ENCODE results near the gene CALCOCO1. TPM values are rescaled to one million over a fixed set of nuclear protein-coding genes. Genes with fewer than 3 reads are reported as not detected.

Gene CALCOCO1
- total RNA-seq, 1 donor from 2014 or later = 131 TPM

DNA sequence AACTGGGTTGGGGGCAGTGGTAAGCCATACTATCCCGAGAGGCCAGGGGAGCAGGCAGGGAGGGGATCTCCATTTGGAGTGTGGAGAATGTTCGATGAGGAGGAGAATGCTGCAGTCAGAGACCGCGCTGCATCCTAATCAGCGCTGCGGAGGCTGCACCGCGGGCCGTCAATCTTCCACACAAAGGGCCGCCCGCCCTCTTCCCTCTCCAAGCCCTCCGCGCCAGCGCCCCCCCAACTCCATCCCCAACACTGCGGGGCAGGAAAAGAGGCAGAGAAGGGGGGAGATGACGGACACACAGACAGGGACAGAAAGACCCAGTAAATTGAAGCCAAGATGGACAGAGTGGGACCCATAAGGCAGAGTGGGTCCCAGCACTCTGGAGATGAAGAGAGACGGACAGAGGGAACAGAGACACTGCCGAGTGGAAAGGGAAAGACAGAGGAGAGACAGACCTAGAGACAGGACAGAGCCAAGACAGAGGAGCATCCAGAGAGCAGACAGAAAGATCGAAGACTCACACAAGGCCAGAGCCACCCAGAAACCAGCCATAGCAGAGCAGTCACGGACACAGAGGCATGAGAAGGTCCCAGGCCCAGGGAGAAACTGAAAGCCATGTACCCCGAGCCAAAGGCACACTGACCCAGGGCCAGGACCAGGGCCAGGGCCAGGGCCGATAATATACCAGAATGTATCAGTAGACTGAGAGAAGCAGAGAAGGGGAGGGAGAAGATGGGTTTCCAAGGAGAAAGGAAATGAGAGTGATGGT, 21.0 kb upstream of the CALCOCO1 start:
- TF ChIP-seq, protein P1, sequence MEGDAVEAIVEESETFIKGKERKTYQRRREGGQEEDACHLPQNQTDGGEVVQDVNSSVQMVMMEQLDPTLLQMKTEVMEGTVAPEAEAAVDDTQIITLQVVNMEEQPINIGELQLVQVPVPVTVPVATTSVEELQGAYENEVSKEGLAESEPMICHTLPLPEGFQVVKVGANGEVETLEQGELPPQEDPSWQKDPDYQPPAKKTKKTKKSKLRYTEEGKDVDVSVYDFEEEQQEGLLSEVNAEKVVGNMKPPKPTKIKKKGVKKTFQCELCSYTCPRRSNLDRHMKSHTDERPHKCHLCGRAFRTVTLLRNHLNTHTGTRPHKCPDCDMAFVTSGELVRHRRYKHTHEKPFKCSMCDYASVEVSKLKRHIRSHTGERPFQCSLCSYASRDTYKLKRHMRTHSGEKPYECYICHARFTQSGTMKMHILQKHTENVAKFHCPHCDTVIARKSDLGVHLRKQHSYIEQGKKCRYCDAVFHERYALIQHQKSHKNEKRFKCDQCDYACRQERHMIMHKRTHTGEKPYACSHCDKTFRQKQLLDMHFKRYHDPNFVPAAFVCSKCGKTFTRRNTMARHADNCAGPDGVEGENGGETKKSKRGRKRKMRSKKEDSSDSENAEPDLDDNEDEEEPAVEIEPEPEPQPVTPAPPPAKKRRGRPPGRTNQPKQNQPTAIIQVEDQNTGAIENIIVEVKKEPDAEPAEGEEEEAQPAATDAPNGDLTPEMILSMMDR (IDR thresholded peaks at IDR 0.05) = no peak
- TF ChIP-seq POLR2A (IDR thresholded peaks at IDR 0.05) (no peak), POLR2AphosphoS5 (IDR thresholded peaks at IDR 0.05; ENCODE audit: insufficient read depth in 1 of 2, low read depth in 1 of 2) (no peak)
- Histone ChIP-seq H3K9me3 (no peaks in the 10 kb centered on the region), H3K4me1 (peaks cover 19% of the 10 kb centered on the region), H3K4me3 (no peak overlapping the region), H3K27me3 (no peaks in the 10 kb centered on the region), H3K27ac (no peak overlapping the region), H3K36me3 (no peaks in the 10 kb centered on the region)
- no peak for DNase-seq (ENCODE audit: extremely low spot score in 2 of 2)
- intact Hi-C loops (cut with DNase I) = no loop called here

DNA sequence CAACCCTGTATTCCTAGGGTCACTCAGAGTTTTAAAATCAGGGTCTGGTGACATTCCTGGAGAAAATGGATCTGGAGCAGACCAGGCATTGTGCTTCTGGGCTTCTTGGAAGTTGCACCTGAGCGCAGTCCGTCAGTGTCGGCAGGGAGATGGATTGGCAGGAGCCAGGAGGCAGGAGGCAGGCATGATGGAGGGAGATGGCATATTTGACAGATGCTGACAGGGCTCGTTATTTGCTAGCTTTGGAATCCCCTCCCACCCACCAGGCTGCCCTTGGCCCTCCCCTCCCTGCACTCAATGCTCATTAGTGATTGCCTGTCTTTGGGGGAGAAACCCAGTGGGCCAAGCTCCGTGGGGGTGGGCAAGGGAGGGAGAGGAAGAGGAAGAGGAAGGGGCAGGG, 19.8 kb upstream of the CALCOCO1 start:
- Histone ChIP-seq H3K36me3 (no peaks in the 10 kb centered on the region), H3K27ac (no peak overlapping the region), H3K9me3 (no peaks in the 10 kb centered on the region), H3K4me1 (peaks cover 18% of the 10 kb centered on the region), H3K4me3 (no peak overlapping the region), H3K27me3 (no peaks in the 10 kb centered on the region)
- intact Hi-C loops (cut with DNase I) = loop anchor here (2.0 kb wide), 1 partner anchor 44 kb away; no protein-coding TSS in a partner anchor
- TF ChIP-seq POLR2AphosphoS5 (IDR thresholded peaks at IDR 0.05; ENCODE audit: insufficient read depth in 1 of 2, low read depth in 1 of 2) (no peak), POLR2A (IDR thresholded peaks at IDR 0.05) (no peak)
- TF ChIP-seq, protein P1 (IDR thresholded peaks at IDR 0.05) = no peak
- DNase-seq (ENCODE audit: extremely low spot score in 2 of 2) = no peak

DNA sequence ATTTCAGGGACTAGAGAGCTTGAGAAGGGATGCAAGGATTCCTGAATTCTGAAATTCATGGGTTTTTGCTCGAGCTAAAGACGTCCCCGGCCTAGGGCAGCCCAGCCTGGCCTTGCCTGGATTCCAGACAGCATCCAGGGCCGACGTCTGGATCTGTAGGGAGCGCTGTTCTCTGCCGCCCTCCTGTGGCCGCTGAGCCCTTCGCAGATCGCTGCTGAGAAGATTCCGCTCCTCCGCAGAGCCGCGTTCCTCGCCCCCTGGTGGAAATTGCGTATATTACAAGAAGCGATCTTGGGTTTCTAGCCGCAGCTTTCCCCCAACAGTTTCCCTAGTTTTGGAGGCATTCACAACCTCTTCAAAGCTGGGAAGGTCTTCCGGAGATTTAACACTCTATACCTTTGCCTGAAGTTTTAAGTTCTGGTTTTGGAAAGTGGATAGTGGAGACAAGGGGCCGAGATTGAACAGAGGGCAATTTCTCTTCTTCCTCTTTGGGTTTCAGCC, 19.4 kb upstream of the CALCOCO1 start:
- no peaks in the 10 kb centered on the region for H3K27me3 ChIP-seq

DNA sequence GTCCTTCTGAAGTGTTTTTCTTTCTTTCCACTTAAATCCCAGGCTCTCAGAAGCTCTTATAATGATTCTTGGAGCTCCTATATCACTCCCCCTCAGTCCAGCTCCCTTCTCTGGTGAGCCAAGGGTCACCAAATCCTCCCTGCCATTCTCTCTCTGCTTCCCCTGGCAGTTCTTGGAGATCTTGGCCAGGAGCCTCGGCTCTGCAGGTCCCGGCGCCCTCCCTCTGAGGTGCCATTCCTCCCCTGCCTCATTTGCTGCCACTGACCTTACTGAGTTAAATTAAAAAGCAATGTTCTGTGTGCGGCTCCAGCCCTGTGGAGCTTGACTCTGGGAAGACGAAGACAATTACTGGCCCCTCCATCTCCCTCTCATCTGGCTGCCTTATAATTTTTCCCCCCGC, 17.5 kb upstream of the CALCOCO1 start:
- Histone ChIP-seq H3K36me3 (no peaks in the 10 kb centered on the region), H3K4me3 (no peak overlapping the region), H3K27me3 (no peaks in the 10 kb centered on the region), H3K4me1 (peaks cover 4% of the 10 kb centered on the region), H3K9me3 (no peaks in the 10 kb centered on the region), H3K27ac (no peak overlapping the region)
- DNase-seq (ENCODE audit: extremely low spot score in 2 of 2) = no peak
- intact Hi-C loops (cut with DNase I) = no loop called here
- no peak for TF ChIP-seq POLR2A (IDR thresholded peaks at IDR 0.05)
- TF ChIP-seq, protein P1 (IDR thresholded peaks at IDR 0.05) = no peak
- TF ChIP-seq POLR2AphosphoS5 (IDR thresholded peaks at IDR 0.05; ENCODE audit: insufficient read depth in 1 of 2, low read depth in 1 of 2) = no peak

More for the DNA sequence above, 19.4 kb upstream of the CALCOCO1 start:
- no peak overlapping the region for H3K27ac ChIP-seq
- H3K4me1 ChIP-seq = peaks cover 14% of the 10 kb centered on the region
- DNase-seq (ENCODE audit: extremely low spot score in 2 of 2) = no peak
- no peaks in the 10 kb centered on the region for H3K36me3 ChIP-seq
- H3K4me3 ChIP-seq = no peak overlapping the region
- intact Hi-C loops (cut with DNase I) = loop anchor here (2.0 kb wide), 1 partner anchor 44 kb away; no protein-coding TSS in a partner anchor
- H3K9me3 ChIP-seq = no peaks in the 10 kb centered on the region
- TF ChIP-seq, protein P1 (IDR thresholded peaks at IDR 0.05) = peak; percentile 99 to 100 (median 100)
- TF ChIP-seq POLR2A (IDR thresholded peaks at IDR 0.05) (no peak), POLR2AphosphoS5 (IDR thresholded peaks at IDR 0.05; ENCODE audit: insufficient read depth in 1 of 2, low read depth in 1 of 2) (peak in 1 of 2 donors; percentile 75)

DNA sequence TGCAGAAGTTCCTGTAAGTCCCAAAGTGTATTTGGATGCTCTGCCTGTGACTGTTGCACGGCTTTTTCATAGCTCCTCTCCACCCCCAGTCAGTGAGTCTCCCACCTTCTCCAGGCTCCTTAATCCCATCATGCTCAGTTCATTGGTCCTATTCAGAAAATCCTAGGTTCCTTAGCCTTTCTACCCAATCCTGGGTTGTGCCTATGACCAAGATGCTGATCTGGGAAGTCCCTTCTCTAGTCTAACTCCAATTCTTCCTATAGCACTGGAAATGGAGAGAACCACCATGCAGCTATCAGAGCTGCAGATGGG, 16.8 kb upstream of the CALCOCO1 start:
- Histone ChIP-seq H3K36me3 (no peaks in the 10 kb centered on the region), H3K4me3 (no peak overlapping the region), H3K4me1 (peaks cover 11% of the 10 kb centered on the region), H3K27me3 (no peaks in the 10 kb centered on the region), H3K27ac (no peak overlapping the region), H3K9me3 (no peaks in the 10 kb centered on the region)
- DNase-seq (ENCODE audit: extremely low spot score in 2 of 2) = no peak
- TF ChIP-seq POLR2A (IDR thresholded peaks at IDR 0.05) = no peak
- TF ChIP-seq POLR2AphosphoS5 (IDR thresholded peaks at IDR 0.05; ENCODE audit: insufficient read depth in 1 of 2, low read depth in 1 of 2) = no peak
- intact Hi-C loops (cut with DNase I) = no loop called here
